ENCODE data around the gene HSDL1. TPM values are rescaled to one million over a fixed set of nuclear protein-coding genes. Genes with fewer than 3 reads are reported as not detected.

The HSDL1 gene
- total RNA-seq, 1 donor from 2014 or later, result 47.7 TPM

GRCh38 chr16:84182104-84182503 is 37.1 kb upstream of the HSDL1 start:
- H3K27ac Mint-ChIP-seq, result no peak overlapping the region
- DNase-seq (ENCODE audit: low spot score, unreplicated experiment), result no peak

GRCh38 chr16:84181144-84181915 is 36.4 kb upstream of the HSDL1 start:
- no peak for DNase-seq (ENCODE audit: low spot score, unreplicated experiment)
- Mint-ChIP-seq H3K9me3 (ENCODE audit: low read depth) (no peaks in the 10 kb centered on the region), H3K27ac (no peak overlapping the region), H3K4me1 (ENCODE audit: low read depth) (peaks cover 10% of the 10 kb centered on the region), H3K4me3 (ENCODE audit: low read depth) (no peak overlapping the region), H3K27me3 (no peaks in the 10 kb centered on the region), H3K36me3 (ENCODE audit: insufficient read depth) (peaks cover 11% of the 10 kb centered on the region)
- TF ChIP-seq CTCF (IDR thresholded peaks at IDR 0.05; ENCODE audit: unreplicated experiment), result no peak

More at GRCh38 chr16:84182104-84182503, 37.1 kb upstream of the HSDL1 start:
- no peaks in the 10 kb centered on the region for H3K27me3 Mint-ChIP-seq
- H3K9me3 Mint-ChIP-seq (ENCODE audit: low read depth), result no peaks in the 10 kb centered on the region
- H3K4me1 Mint-ChIP-seq (ENCODE audit: low read depth), result peaks cover 7% of the 10 kb centered on the region
- TF ChIP-seq CTCF (IDR thresholded peaks at IDR 0.05; ENCODE audit: unreplicated experiment), result no peak
- no peak overlapping the region for H3K4me3 Mint-ChIP-seq (ENCODE audit: low read depth)
- peaks cover 11% of the 10 kb centered on the region for H3K36me3 Mint-ChIP-seq (ENCODE audit: insufficient read depth)

GRCh38 chr16:84180519-84181140 is 35.7 kb upstream of the HSDL1 start:
- Mint-ChIP-seq H3K4me1 (ENCODE audit: low read depth) (peaks cover 5% of the 10 kb centered on the region), H3K36me3 (ENCODE audit: insufficient read depth) (peaks cover 11% of the 10 kb centered on the region), H3K27me3 (no peaks in the 10 kb centered on the region), H3K9me3 (ENCODE audit: low read depth) (no peaks in the 10 kb centered on the region), H3K4me3 (ENCODE audit: low read depth) (no peak overlapping the region), H3K27ac (no peak overlapping the region)
- TF ChIP-seq CTCF (IDR thresholded peaks at IDR 0.05; ENCODE audit: unreplicated experiment), result no peak
- DNase-seq (ENCODE audit: low spot score, unreplicated experiment), result no peak

- DNase-seq (ENCODE audit: low spot score, unreplicated experiment), result no peak
- Mint-ChIP-seq H3K9me3 (ENCODE audit: low read depth) (no peaks in the 10 kb centered on the region), H3K4me3 (ENCODE audit: low read depth) (no peak overlapping the region)
Observed at GRCh38 chr16:84179612-84180320, 34.8 kb upstream of the HSDL1 start.

More at GRCh38 chr16:84179612-84180320, 34.8 kb upstream of the HSDL1 start:
- Mint-ChIP-seq H3K27me3 (no peaks in the 10 kb centered on the region), H3K36me3 (ENCODE audit: insufficient read depth) (peaks cover 11% of the 10 kb centered on the region), H3K4me1 (ENCODE audit: low read depth) (peaks cover 4% of the 10 kb centered on the region), H3K27ac (no peak overlapping the region)
- TF ChIP-seq CTCF (IDR thresholded peaks at IDR 0.05; ENCODE audit: unreplicated experiment), result no peak
